Aorta (tissue), 5 donors: ENCODE measurements around the gene BRINP1. TPM values are rescaled to one million over a fixed set of nuclear protein-coding genes. Genes with fewer than 3 reads are reported as not detected.

Experiments used
- ATAC-seq: fragments of 200-7000 bp; cut with Tn5 transposase; one replicate; pipeline ENCODE4 v1.9.1; 2022; ENCODE audit warnings: moderate library complexity; ENCODE audit not compliant: low FRiP score
- DNase-seq, 2 donors: peaks; one replicate each; pipeline ENCODE4 v3.0.0-alpha.2; 2020
- H3K27ac ChIP-seq, 2 donors: one replicate each; pipeline ENCODE4 v1.5.1; 2013; ENCODE audit warnings: low read length in 2 of 2, mild to moderate bottlenecking in 2 of 2, moderate library complexity in 2 of 2, control low read depth in 1 of 2, inconsistent platforms in 1 of 2, low read depth in 1 of 2
- H3K27me3 ChIP-seq, 2 donors: one replicate each; pipeline ENCODE4 v1.6.1; 2013; ENCODE audit warnings: control low read depth in 1 of 2, low read length in 1 of 2, mild to moderate bottlenecking in 1 of 2, moderate library complexity in 1 of 2; ENCODE audit not compliant: insufficient read depth in 2 of 2, control insufficient read depth in 1 of 2
- H3K36me3 ChIP-seq, 2 donors: one replicate each; pipeline ENCODE4 v1.6.1; 2013; ENCODE audit warnings: control low read depth in 1 of 2, low read length in 1 of 2, mild to moderate bottlenecking in 1 of 2; ENCODE audit not compliant: insufficient read depth in 2 of 2, control insufficient read depth in 1 of 2
- H3K4me1 ChIP-seq, 2 donors: one replicate each; pipeline ENCODE4 v1.6.1; 2013; ENCODE audit warnings: low read length in 2 of 2, control low read depth in 1 of 2, mild to moderate bottlenecking in 1 of 2, moderate library complexity in 1 of 2; ENCODE audit not compliant: insufficient read depth in 2 of 2, control insufficient read depth in 1 of 2
- H3K4me3 ChIP-seq, 2 donors: one replicate each; pipeline ENCODE4 v1.5.1; 2013; ENCODE audit warnings: low read length in 2 of 2, control low read depth in 1 of 2, mild to moderate bottlenecking in 1 of 2
- H3K9me3 ChIP-seq: one replicate; pipeline ENCODE4 v1.6.1; 2013; ENCODE audit warnings: mild to moderate bottlenecking, low read length; ENCODE audit not compliant: control insufficient read depth
- WGBS, 2 donors: extraction: QIAGEN DNeasy Blood & Tissue Kit; methylation state at CpG; one replicate each; pipeline ENCODE4 v1.1.7; 2013; 5-methylcytosine and 5-hydroxymethylcytosine counted together
- intact Hi-C, 2 donors: fragments of 100-400 bp; cut with DNase I; formaldehyde crosslinking; loops; one replicate each; pipeline versions ENCODE4 v1.14.2 to v1.15.0; 2022
- polyA plus RNA-seq, 2 donors: library from polyadenylated mRNA; stranded (reverse); fragments of 200-250 nt; gene quantifications; one replicate each; pipeline ENCODE4 v1.2.3, GENCODE V29; 2013
- total RNA-seq, 2 donors: library from RNA; stranded (reverse); fragmentation: NEBNext Ultra II Directional; extraction: Animal tissue kit (Norgen Biotek cat#: 25700); gene quantifications; one replicate each; pipeline ENCODE4 v1.2.1, GENCODE V29; 2021
- donor health status: healthy with polysubstance abuse.
- donor health status: Bipolar disorder and iron deficiency.
- donor health status: DM: no; HTN: no; CAD: no.
- donor health status: DM: no; HTN: no; CAD: no.
- donor health status: DM: yes; HTN: yes; CAD: no.

BRINP1 gene
- total and polyA plus RNA-seq, 4 donors = 0.23 to 5.0 (median 0.55) TPM

DNA sequence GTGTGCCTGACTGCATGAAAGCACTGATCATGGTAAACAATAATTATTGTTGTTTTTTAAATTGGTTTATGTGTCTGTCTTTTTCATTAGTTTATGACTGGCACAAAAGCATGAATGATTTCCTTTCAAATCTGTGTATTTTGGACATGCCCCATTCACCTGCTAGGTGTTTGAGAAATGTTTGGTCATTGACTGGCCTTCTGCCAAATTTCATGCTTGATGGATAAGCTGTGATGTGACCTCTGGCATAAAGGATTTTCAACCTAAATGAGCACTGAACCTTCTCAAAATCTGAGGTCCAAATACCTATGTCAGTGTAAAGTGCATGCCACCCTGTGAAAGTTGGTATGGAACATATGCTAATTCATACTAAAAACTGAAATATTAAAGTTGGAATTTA, 204.5 kb downstream of the BRINP1 start:
- Histone ChIP-seq H3K4me1 (no peaks in the 10 kb centered on the region), H3K4me3 (no peak overlapping the region), H3K36me3 (no peaks in the 10 kb centered on the region), H3K27me3 (no peaks in the 10 kb centered on the region), H3K9me3 (no peaks in the 10 kb centered on the region), H3K27ac (no peak overlapping the region)
- ATAC-seq = no peak
- no peak for DNase-seq
- intact Hi-C loops = no loop called here

DNA sequence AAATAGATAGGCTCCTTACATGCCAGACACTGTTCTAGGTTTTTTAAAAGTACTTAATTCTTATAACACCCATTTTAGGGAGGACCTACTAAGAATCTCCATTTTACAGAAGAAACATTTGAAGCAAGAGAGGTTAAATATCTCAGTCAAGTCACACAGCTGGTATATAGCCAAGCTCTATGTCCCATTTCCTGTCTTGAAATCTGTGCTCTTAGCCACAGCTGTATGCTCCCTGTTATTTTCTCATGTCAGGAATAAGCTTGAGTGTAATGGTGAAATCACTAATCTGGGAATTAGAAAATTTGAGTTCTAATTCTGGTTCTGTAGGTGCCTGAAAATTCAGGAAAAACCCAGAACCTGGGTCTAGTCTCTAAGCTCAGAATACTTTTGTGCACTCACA, 208.7 kb downstream of the BRINP1 start:
- no peak for DNase-seq
- ATAC-seq = no peak
- H3K4me1 ChIP-seq = no peaks in the 10 kb centered on the region
- intact Hi-C loops = no loop called here
- H3K36me3 ChIP-seq = no peaks in the 10 kb centered on the region
- no peak overlapping the region for H3K27ac ChIP-seq
- no peaks in the 10 kb centered on the region for H3K27me3 ChIP-seq
- no peak overlapping the region for H3K4me3 ChIP-seq
- H3K9me3 ChIP-seq = no peaks in the 10 kb centered on the region

DNA sequence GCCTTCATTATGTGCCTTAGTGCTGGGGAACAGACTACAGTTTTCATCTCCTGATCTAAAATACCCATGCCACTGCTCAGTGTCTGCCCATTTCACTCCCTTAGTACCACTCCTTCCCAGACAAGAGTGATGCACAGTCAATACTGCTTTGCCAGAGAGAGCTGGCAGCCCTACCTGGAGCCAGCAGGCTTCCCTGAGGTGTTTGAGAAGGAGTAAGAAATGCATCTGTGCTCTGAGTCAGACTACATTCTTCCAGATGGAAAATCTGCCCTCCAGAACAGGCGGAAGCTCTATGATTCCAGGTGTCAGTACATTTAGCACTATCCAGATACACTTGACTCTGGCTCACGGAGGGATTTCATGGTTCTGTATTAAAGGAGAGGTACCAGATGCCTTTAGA, 209.8 kb downstream of the BRINP1 start:
- H3K27ac ChIP-seq = no peak overlapping the region
- no peaks in the 10 kb centered on the region for H3K36me3 ChIP-seq
- ATAC-seq (no peak), DNase-seq (no peak)
- H3K27me3 ChIP-seq = no peaks in the 10 kb centered on the region
- H3K4me1 ChIP-seq = no peaks in the 10 kb centered on the region
- intact Hi-C loops = no loop called here
- no peak overlapping the region for H3K4me3 ChIP-seq
- WGBS, 2 donors = 91% methylated on average over 2 of the region's 2 CpGs
- H3K9me3 ChIP-seq = no peaks in the 10 kb centered on the region

DNA sequence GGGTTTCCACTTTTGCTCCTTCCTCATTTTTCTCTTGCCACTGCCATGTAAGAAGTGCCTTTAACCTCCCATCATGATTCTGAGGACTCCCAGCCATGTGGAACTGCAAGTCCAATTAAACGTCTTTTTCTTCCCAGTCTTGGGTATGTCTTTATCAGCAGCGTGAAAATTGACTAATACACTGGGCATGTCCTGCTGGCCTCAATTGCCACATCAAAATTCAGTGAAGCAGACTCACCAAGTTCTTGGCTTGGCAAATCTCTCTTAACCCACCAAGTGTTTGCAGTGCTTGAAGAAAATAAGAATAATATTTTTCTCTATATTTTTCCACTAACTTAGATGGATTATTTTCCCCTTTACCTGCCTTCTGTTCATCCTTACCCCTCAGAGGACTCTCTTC, 212.0 kb downstream of the BRINP1 start:
- intact Hi-C loops = no loop called here

DNA sequence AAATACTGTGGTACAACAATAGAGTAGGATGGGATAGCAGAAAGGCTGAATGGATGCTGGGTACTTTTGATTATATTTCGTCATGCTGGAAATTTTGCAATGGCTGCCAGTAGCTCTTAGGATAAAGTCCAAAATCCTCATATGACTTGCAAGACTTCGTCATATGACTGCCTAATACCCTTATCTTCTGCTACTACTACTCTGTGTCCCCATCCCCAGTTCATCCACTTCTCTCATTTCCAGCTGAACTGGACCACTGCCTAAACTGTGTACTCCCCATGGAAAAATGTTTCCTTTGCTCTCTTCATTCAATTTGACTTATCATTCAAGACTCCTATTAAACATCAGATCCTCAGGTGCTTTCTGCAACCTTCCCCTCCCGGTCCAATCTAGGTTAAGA, 212.9 kb downstream of the BRINP1 start:
- Histone ChIP-seq H3K36me3 (no peaks in the 10 kb centered on the region), H3K4me3 (no peak overlapping the region), H3K4me1 (no peaks in the 10 kb centered on the region), H3K27ac (no peak overlapping the region), H3K9me3 (no peaks in the 10 kb centered on the region), H3K27me3 (no peaks in the 10 kb centered on the region)
- no peak for DNase-seq
- WGBS, 2 donors = 73 to 77% methylated on average over 3 of the region's 3 CpGs
- no peak for ATAC-seq
- intact Hi-C loops = no loop called here

More for the DNA sequence above, 212.0 kb downstream of the BRINP1 start:
- 22 to 29% methylated on average over 2 of the region's 2 CpGs for WGBS, 2 donors
- DNase-seq = no peak
- no peak overlapping the region for H3K27ac ChIP-seq
- no peaks in the 10 kb centered on the region for H3K4me1 ChIP-seq
- no peak overlapping the region for H3K4me3 ChIP-seq
- no peaks in the 10 kb centered on the region for H3K36me3 ChIP-seq
- no peaks in the 10 kb centered on the region for H3K27me3 ChIP-seq
- no peaks in the 10 kb centered on the region for H3K9me3 ChIP-seq
- ATAC-seq = no peak

DNA sequence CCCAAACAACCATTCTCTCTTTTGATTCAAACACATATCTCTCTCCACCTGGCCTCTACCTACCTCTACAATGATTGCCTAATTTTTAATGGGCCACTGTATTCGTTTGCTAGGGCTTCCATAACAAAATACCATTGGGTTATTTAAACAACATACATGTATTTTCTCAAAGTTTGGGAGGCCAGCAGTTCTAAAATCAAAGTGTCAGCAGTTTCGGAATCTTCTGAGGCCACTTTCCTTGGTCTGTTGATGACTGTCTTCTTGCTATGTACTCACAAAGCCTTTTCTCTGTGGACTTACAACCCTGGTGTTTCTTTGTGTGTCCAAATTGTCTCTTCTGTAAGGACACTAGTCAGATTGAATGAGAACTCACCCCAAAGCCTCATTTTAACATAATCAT, 214.7 kb downstream of the BRINP1 start:
- no peak for ATAC-seq
- Histone ChIP-seq H3K9me3 (no peaks in the 10 kb centered on the region), H3K4me1 (no peaks in the 10 kb centered on the region), H3K4me3 (no peak overlapping the region), H3K27ac (no peak overlapping the region), H3K36me3 (no peaks in the 10 kb centered on the region), H3K27me3 (no peaks in the 10 kb centered on the region)
- intact Hi-C loops = no loop called here
- DNase-seq = no peak
- 68 to 70% methylated on average over 2 of the region's 2 CpGs for WGBS, 2 donors

DNA sequence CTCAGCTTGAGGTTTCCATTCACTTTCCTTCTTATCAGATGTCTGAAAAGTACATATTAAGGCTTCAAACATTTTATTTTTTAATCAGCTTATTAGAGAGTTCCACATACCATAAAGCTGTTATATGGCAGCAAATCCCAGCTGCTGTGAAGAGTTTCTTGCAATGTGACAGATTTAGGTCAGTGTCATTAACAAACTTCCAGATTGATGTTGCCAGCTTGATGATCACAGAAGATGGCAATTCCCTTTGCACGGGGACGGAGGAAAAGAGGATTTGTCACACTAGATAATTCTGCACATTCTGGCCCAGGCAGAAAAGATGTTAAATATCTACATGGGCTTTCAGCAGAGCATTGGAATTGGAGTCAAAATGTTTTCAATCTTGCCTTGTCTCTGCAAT, 215.8 kb downstream of the BRINP1 start:
- 68 to 80% methylated on average over 2 of the region's 2 CpGs for WGBS, 2 donors
- Histone ChIP-seq H3K27me3 (no peaks in the 10 kb centered on the region), H3K36me3 (no peaks in the 10 kb centered on the region), H3K4me3 (no peak overlapping the region), H3K27ac (no peak overlapping the region), H3K9me3 (no peaks in the 10 kb centered on the region), H3K4me1 (no peaks in the 10 kb centered on the region)
- ATAC-seq (no peak), DNase-seq (no peak)
- intact Hi-C loops = no loop called here

DNA sequence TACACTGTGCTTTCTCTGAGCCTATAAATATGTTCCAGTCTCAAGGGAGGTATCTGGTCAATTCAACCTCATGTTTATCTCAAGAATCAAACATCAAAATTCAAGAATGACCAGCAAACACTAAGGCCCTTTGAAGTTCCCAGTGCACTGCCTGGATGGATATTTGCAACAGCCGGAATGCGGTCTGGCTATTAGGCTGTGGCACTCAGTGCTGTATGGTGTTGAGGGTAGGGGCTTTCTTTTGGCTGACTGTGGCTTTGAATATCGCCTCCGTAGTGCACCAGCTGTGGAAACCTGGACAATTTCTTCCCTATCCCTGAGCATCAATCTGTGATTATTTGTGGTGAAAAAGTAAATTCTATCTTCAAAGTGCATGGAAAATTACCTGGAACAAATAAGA, 220.4 kb downstream of the BRINP1 start:
- Histone ChIP-seq H3K36me3 (no peaks in the 10 kb centered on the region), H3K4me1 (no peaks in the 10 kb centered on the region), H3K4me3 (no peak overlapping the region), H3K27me3 (no peaks in the 10 kb centered on the region), H3K9me3 (no peaks in the 10 kb centered on the region), H3K27ac (no peak overlapping the region)
- 67 to 86% methylated on average over 4 of the region's 4 CpGs for WGBS, 2 donors
- ATAC-seq (no peak), DNase-seq (no peak)
- intact Hi-C loops = no loop called here

DNA sequence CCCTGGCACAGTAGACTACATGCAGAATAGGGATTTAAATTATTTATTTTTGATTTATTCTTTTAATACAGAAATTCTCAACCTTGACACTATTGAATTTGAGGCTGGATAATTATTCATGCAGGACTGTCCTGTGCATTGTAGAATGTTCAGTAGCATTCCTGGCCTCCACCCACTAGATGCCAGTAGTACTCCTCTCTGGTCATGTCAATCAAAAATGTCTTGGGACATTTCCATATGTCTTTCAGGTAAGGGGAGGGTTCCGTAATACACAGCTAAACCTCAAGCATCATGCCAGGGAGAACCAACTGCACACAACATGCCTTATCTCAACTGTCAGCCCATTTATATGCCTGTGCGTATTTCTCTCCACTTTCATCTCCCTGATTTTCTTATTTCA, 231.8 kb downstream of the BRINP1 start:
- Histone ChIP-seq H3K9me3 (no peaks in the 10 kb centered on the region), H3K4me3 (no peak overlapping the region), H3K4me1 (no peaks in the 10 kb centered on the region), H3K27me3 (no peaks in the 10 kb centered on the region), H3K27ac (no peak overlapping the region), H3K36me3 (no peaks in the 10 kb centered on the region)
- WGBS, 2 donors = 88 to 94% methylated on average over 2 of the region's 2 CpGs
- no peak for ATAC-seq
- DNase-seq = no peak
- intact Hi-C loops = no loop called here
